GM21526 (cell line): Measurements from ENCODE around the gene FAAP20.
A peak's percentile ranks its signal among the peaks of the same experiment; 100 is the strongest.

Source experiments
- ATAC-seq: cut with Tn5 transposase; IDR thresholded peaks from one replicate; pipeline ENCODE4 v1.9.1; 2021; ENCODE audit warnings: moderate library complexity; ENCODE audit not compliant: unreplicated experiment, low FRiP score

Gene FAAP20

DNA sequence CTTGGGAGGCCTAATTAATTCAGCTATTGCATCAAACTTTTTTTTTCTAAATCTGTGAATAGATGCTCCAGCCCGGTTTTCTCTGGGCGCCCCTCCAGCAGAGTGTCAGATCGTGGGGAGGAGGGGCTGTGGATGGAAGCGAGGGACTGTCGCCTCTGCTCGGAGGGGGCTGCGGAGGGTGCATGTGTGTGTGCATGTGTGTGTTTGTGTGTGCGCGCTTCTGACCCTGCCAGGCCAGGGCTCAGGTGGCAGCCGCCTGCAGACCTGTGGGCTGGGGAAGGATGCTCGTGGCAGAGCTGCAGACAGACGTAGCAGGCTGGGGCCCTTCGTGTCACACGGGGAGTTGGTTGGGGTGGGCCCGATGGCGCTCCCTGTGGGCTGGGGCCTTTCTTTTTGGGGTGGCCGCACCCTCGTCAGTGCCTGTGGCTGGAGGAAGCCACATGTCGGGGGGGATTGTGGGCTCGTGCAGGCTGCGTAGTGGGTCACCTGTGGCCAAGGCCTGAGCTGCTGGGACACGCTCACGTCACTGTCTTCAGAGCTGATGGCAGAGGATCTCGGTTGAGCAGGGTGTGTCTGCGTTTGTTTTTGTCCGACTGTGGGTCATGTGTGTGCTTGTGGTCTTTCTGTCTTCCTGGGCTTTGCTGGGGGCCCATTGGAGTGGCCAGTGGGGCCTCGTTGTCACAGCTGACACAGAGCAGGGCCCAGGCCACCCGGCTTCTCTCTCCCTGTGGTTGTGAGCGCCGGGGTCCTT, 36.4 kb upstream of the FAAP20 start:
- ATAC-seq, result no peak

DNA sequence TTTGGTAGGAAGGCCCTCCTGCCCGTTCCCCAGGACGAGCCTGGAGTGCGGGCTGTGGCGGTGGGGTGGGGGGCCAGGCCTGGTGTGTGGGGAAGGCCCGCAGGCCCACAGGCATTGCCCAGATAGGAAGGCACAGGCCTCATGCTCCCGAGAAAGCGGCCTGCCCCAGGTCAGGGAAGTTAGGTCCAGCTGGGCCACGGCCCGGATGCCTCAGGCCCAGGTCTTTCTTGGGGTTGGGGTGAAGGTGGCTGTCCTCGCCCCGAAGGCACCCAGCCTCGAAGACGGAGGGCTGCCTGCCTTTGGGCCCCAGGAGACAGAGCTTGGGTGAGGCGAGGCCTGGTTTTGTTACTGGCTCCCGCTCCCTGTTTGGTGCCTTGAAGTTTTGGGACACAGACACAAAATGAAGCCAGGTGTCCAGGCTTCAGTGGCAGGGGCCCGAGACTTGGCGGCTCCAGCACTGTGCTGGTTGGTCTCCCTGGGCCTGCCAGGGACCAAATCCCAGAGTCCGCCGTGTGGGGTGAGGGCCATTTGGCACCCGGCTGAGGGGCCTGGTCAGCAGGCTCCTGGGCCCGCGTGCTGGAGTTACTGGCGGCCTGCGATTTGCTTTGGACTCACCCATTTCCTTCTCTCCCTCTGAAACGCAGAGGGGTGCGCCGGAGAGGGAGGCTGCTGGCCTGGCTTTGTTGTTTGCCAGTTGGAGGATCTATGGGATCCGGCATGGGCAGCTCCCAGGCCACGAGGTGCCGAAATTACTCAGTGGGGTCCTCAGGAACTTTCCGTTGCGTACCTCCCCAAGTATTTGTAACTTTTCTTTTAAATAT, 35.5 kb upstream of the FAAP20 start:
- no peak for ATAC-seq

DNA sequence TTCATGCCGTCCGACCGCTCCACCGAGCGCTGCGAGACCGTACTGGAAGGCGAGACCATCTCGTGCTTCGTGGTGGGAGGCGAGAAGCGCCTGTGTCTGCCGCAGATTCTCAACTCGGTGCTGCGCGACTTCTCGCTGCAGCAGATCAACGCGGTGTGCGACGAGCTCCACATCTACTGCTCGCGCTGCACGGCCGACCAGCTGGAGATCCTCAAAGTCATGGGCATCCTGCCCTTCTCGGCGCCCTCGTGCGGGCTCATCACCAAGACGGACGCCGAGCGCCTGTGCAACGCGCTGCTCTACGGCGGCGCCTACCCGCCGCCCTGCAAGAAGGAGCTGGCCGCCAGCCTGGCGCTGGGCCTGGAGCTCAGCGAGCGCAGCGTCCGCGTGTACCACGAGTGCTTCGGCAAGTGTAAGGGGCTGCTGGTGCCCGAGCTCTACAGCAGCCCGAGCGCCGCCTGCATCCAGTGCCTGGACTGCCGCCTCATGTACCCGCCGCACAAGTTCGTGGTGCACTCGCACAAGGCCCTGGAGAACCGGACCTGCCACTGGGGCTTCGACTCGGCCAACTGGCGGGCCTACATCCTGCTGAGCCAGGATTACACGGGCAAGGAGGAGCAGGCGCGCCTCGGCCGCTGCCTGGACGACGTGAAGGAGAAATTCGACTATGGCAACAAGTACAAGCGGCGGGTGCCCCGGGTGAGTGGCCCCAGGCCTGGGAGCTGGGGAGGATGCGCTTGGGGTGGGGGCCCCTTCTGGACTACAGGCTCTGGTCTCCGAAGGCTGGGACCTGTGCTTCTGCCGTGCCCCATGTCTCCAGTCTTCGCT, 34.7 kb upstream of the FAAP20 start:
- ATAC-seq, result no peak

DNA sequence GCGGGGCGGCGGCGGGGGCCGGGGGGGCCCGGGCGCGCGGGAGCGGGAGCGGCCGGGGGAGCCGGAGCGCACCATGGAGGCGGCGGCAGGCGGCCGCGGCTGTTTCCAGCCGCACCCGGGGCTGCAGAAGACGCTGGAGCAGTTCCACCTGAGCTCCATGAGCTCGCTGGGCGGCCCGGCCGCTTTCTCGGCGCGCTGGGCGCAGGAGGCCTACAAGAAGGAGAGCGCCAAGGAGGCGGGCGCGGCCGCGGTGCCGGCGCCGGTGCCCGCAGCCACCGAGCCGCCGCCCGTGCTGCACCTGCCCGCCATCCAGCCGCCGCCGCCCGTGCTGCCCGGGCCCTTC, 34.1 kb upstream of the FAAP20 start:
- ATAC-seq, result no peak

DNA sequence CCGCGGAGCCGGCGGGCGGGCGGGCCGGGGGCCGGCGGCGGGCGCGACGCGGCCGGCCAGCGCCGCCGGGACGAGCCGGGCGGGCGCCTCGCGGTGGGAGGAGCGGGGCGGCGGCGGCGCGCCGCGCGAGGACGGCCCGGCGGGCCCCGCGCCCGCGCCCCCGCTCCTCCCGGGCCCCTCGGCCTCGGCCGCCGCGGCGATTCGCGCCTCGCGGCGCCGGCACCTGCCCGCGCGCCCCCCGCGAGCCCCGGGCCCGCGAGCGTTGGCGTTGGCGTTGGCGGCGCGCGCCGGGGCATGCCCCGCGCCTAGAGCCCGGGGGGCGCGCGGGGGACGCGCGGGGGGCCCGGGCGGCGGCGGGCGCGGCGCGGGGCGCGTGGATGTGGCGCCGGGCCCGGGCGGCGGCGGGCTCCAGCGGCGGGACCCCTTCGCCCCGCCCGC, 33.6 kb upstream of the FAAP20 start, which contains the start of gene SKI:
SKI (plus strand) TSS at position 163 of the 438 bp plus-strand sequence. CDS start 448 bp downstream, outside the sequence.
- no peak for ATAC-seq

DNA sequence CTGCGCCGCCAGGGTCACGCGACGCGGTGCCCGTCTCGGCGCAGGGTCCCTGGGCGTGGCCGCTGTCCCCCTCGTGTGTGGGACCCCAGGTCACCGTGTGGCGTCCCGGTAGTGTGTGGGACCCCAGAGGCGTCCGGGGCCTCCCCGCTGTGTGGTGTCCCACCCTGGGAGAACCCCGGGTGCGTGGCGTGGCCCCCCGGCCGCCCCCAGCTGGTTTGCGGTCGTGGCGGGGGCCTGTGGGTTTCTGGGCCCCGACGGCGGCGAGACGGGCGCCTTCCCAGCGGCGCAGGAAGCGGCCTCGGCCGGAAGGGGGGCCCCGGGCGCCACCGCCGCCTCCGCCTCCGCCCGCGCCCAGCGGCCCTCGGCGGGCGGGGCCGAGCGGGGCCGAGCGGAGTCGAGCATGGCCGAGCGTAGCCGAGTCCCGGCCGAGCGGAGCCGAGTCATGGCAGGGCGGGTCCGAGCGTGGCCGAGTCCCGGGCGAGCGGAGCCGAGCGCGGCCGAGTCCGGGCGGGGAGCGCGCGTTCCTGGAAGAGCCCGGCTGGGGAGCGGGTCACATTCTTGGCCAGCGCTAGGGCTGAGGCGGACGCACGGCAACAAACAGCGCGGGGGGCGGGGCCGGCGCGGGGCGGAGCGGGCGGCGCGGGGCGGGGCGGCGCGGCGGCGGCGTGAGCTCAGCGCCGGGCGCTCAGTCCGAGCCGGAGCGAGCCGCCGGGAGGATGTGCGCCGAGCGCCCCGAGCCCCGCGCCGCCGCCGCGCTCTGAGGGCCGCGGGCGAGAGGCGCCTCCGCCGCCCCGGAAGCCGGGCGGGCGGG, 33.0 kb upstream of the FAAP20 start:
- peak; percentile 78 for ATAC-seq

DNA sequence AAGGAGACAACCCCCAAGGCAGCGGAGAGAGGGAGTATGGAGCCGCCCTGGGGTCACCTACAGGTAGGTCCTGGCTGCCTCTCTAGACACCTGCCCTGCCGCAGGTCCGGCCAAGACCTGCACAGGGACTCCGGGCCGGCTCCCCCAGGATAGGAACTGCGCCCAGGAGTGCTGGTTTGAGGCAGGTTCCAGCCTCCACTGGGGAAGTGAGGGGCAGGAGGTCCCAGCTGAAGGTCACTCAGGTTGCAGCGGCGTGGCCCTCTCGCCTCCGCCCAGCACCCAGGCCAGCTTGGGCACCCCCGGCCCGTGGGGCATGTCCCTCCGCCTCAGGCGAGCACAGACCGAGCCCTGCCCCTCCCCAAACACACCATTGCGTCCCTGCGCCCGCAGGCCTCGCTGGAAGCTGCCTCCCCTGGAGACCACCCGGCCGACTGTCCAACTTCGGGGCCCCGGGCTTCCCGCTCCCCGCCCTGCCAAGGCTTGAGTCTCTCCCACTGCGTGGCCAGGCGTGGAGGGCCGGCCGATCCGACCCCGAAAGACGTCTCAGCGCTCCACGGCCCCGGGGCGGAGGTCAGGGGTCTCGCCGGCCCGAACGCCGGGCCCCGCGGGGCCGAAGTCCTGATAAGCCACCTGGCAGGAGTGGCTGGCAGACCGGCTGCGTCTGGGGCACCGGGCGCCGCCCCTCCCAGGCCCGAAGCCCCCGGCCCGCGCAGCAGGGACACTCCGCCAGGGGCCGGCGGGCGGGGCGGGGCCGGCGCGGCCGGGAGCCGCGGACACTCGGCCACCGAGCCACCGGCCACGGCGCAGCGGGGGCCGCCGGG, 32.2 kb upstream of the FAAP20 start:
- peak; percentile 7 for ATAC-seq

DNA sequence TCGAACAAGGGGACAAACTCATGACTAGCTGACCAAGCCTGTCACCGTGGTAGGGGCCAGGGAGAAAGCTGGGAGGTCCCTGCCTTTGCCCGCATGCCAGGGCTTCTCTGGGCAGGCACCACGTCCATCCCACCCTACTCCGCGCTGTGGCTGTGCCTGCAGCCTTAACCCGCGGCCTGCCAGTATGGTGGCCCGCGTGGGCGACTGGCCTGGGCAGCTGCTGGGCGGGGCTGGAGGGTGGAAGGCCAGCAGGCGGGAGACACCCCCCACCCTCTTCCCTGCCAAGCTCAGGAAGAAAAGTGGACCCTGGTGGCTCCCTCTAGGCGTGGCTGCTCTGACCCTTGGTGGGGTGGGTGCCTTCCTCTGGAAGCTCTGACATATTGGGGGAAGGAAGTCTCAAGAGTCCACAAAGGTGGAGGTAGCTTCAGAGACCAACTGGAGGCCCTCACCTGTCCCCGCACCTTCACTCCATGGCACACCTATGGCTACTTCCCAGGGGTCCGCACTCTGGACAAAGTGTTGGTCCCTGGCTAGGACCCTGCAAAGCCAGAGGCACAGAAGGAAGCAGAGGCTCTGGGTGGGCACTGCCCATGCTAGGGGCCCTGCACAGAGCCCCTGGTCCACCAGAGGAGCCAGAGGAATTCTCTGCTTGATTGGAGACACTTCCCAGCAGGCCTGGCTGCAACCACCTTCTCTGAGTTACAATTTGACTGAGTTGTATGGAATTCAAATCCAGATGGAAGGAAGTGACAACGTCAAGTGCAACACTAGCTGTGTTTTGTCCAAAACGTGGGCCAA, 30.3 kb upstream of the FAAP20 start:
- ATAC-seq, result no peak

DNA sequence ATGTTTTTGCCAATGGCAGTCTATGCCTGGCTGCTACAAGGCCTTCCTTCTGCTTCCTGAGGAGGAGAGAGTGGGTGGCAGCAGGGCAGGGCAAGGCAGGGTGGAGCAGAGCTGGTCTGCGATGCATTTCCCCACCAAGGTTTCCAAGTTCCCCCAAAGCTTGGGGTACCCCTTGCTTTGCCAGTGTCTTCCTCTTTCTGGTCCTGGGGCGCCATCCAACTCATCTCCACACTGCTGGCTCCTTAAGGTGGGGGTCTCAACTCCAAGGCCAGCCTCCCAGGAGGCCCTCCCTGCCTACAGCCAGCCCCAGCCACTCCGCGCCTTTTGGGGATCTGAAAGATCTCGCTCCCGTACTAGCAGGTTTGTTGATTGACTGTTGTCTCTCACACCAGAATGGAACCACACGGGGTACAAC, 29.6 kb upstream of the FAAP20 start:
- no peak for ATAC-seq

DNA sequence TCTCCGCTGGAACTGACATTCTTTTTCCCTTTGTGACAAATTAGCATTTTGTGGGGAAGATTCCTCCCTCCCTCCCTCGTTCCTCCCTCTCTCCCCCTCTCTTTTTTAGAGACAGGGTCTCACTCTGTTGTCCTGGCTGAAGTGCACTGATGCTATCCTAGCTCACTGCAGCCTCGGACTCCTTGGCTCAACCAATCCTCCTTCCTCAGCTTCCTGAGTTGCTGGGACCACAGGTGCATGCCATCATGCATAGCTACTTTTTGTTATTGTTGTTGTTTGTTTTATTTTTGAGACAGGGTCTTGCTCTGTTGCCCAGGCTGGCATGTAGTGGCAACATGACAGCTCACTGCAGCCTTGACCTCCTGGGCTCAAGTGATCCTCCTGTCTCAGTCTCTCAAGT, 26.7 kb upstream of the FAAP20 start:
- ATAC-seq, result no peak

DNA sequence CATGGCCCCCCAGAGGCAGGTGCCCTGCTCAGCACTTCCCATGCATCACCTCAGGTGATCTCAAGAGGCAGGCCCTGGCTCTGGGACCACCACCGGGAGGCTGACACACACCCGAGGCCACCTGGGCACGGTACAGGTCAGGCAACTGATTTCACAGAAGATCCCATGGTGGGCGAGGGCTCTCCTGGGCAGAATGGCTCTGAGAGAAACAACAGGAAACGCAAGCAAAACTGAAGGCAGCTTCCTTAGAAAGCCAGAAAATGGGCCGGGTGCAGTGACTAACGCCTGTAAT, 22.1 kb upstream of the FAAP20 start:
- ATAC-seq, result no peak

DNA sequence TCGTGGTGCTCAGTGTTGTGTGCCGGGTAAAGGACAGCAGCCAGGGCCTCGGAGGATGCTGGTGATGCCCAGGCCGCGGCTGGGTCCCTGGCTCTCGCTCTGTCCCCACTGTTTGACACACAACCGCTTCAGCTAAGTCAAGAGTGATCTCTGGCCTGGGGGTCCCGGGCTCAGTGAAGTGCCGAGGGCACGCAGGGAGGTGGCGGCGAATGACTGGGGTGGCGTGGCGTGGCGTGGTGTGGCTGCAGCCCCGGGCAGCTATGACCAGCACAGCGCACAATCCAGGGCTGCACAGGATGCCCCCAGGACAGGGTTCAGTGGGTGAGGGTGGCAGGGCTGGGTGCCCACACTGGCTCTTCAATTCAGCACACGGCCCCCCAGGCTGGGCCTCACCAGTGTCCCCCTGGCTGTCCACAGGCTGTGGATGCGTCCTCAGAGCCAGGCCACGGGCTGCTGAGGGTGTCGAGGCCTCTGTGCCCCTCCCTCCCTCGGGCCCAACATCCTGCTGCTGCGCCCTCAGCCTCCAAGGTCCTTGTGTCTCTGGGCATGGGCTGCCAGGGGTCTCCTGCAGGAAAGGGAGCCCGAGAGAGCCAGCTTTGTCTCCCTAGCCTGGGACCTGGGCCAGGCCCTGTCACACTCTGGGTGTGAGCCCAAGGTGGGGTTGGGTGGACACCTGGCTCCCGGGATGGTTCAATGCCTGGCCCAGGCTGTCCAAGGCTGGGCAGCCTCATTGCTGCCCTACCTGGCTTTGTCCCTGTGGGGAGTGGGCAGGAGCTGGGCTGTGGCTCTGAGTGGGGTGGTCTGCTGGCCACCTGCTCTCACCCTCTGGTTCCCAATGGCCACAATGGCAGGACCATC, 21.6 kb upstream of the FAAP20 start:
- ATAC-seq, result no peak

DNA sequence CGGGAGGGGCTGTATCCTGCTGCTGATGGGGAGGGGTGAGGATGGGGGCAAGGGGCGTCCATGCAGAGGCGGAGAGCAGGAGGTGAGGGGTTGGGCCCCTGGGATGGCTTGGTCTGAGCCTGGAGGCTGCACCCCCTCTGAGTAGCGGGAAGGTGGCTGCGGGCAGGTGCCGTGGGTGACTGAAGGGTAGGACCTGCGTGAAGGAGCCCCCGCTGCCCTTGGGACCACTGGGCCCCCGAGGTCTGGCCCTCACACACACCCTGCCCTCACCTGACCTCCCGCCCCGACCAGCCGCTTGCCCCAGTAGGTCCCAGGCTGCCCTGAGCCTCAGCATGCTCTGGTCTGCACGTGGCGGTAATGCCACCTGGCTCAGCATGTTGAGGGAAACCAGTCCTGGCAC, 20.8 kb upstream of the FAAP20 start:
- no peak for ATAC-seq

DNA sequence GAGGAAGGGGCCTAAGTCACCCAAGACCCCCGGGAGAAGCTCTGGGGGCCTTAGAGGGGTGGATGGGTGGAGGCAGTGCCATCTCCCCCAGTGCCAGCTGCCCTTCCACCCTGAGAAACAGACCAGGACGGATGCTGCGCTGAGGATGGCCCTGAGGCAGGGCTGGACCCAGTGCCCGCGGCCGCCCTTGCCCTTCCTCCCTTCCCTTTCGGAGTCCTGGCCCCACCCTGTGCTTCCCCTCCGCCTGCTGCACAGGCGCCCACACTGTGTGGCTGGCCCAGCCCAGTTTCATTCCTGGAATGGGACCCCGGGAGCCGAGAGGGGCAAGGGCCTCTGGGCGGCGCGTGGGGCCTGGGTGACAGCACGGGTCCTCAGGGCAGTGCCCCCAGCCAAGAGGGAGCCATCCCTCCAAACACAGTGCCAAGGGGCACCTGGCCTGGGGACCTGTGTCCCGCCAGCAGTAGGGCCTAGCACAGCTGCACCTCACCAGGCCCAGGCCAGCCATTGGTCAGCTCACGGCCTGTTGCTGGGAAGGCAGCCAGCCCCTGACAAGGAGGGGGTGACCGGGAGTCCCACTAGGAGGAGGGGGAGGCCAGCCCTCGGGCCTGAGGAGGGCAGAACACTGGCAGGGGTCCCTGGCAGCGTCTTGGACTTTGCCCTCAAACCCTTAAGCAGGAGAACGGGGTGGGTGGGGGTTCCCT, 20.1 kb upstream of the FAAP20 start:
- no peak for ATAC-seq

DNA sequence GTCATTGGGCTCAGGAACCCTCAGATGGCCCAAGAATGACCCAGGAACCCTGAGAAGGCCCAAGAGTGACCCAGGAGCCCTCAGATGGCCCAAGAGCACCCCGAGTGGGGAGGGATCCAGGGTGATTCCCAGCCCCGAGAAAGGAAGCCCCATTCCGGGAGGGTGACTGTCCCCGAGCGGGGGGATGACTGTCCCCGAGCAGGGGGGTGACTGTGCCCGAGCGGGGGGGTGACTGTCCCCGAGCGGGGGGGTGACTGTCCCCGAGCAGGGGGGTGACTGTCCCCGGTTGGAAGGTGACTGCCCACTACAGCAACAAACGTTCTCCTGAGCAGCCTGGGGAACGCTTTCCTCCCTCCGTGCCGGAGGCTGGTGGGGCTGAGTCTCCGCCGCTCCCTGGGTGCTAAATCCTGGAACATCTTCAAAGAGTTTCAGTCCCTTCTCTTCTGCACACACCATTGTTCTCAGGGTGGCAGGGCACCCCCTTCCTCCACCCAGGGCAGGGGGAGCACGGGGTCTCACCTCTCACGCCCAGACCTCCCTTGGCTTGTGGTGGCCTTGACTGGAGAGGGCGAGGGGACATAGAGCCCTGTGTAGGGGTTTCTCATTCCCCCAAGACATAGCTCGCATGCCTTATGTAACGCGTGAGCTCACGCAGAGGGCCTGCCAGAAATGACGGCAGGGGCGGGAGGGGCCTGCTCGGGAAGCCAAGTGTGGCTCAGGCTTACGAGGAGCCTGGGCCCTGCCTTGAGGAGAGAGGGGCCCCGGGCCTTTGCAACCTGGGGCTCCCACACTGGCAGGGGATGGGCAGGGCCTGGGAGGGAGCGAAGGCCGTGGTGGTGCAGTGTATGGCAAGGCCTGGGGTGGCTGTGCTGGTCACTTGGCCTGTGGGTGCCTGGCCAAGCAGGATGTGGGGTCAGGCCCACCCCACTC, 19.3 kb upstream of the FAAP20 start:
- ATAC-seq, result no peak
